HepG2 (cell line): ENCODE measurements around the gene SCMH1. TPM values are rescaled to one million over a fixed set of nuclear protein-coding genes. Genes with fewer than 3 reads are reported as not detected.
A peak's percentile ranks its signal among the peaks of the same experiment; 100 is the strongest.

ENCODE experiments used
- BCL6 ChIP-seq: IDR thresholded peaks from 2 replicates; pipeline ENCODE4 v1.6.1; 2016; ENCODE audit warnings: missing genetic modification reagents, missing compliant biosample characterization
- CREM ChIP-seq, 2 experiments: sonication (generic) in 1 of 2; formaldehyde crosslinking in 1 of 2; IDR thresholded peaks; 2 replicates each; pipeline versions ENCODE4 v1.4.0 to v1.6.1; 2016 to 2020; ENCODE audit warnings: antibody characterized with exemption in 1 of 2, mild to moderate bottlenecking in 1 of 2, missing genetic modification reagents in 1 of 2
- DPF2 ChIP-seq: sonication (generic); formaldehyde crosslinking; IDR thresholded peaks from 2 replicates; pipeline ENCODE4 v1.4.0; 2020; ENCODE audit warnings: mild to moderate bottlenecking, low read depth, missing genetic modification reagents, borderline replicate concordance
- EP300 ChIP-seq, 3 experiments: sonication (generic) in 1 of 3; formaldehyde crosslinking in 1 of 3; IDR thresholded peaks; 2 replicates each; pipeline versions ENCODE4 v1.5.1 to v1.6.1; 2011 to 2020; ENCODE audit warnings: low read depth in 2 of 3, low read length in 2 of 3, borderline replicate concordance in 1 of 3, improper control_type of control experiment in 1 of 3, mild to moderate bottlenecking in 1 of 3, missing genetic modification reagents in 1 of 3, moderate library complexity in 1 of 3
- SETDB1 ChIP-seq: sonication (generic); formaldehyde crosslinking; IDR thresholded peaks from 2 replicates; pipeline ENCODE4 v1.5.1; 2020; ENCODE audit warnings: missing genetic modification reagents, mild to moderate bottlenecking, borderline replicate concordance
- SP4 ChIP-seq: sonication (generic); formaldehyde crosslinking; IDR thresholded peaks from 2 replicates; pipeline ENCODE4 v1.8.1; 2023; ENCODE audit warnings: mild to moderate bottlenecking, missing genetic modification reagents
- SRF ChIP-seq: IDR thresholded peaks from 2 replicates; pipeline ENCODE4 v1.6.1; 2011; ENCODE audit warnings: mild to moderate bottlenecking, low read depth, low read length, moderate library complexity
- TEAD2 ChIP-seq: sonication (generic); formaldehyde crosslinking; IDR thresholded peaks from 2 replicates; pipeline ENCODE4 v1.9.0; 2021; ENCODE audit warnings: missing genetic modification reagents
- ZBTB1 ChIP-seq: sonication (generic); formaldehyde crosslinking; IDR thresholded peaks from 2 replicates; pipeline ENCODE4 v1.4.0; 2020; ENCODE audit warnings: missing genetic modification reagents, borderline replicate concordance
- ZBTB42 ChIP-seq: sonication (generic); formaldehyde crosslinking; IDR thresholded peaks from 2 replicates; pipeline ENCODE4 v1.5.0; 2020; ENCODE audit warnings: mild to moderate bottlenecking, missing genetic modification reagents
- ZNF232 ChIP-seq: sonication (generic); formaldehyde crosslinking; IDR thresholded peaks from 2 replicates; pipeline ENCODE4 v1.4.0; 2020; ENCODE audit warnings: missing genetic modification reagents, borderline replicate concordance
- ZNF274 ChIP-seq: sonication (generic); formaldehyde crosslinking; IDR thresholded peaks from 2 replicates; pipeline ENCODE4 v1.5.1; 2020; ENCODE audit warnings: mild to moderate bottlenecking, missing genetic modification reagents
- ZNF460 ChIP-seq: sonication (generic); formaldehyde crosslinking; IDR thresholded peaks from 2 replicates; pipeline ENCODE4 v1.5.1; 2020; ENCODE audit warnings: missing genetic modification reagents, mild to moderate bottlenecking, borderline replicate concordance
- ZSCAN20 ChIP-seq: sonication (generic); formaldehyde crosslinking; IDR thresholded peaks from 2 replicates; pipeline ENCODE4 v1.4.0; 2020; ENCODE audit warnings: missing genetic modification reagents, mild to moderate bottlenecking, borderline replicate concordance
- polyA plus RNA-seq, 8 experiments: library from polyadenylated mRNA; depleted of rRNA in 3 of 8; stranded (reverse) in 7 of 8; unstranded in 1 of 8; fragments of >200 nt; fragmentation: Illumina TruSeq in 4 of 8; extraction: Trizol in 4 of 8; gene quantifications; 2 replicates each; pipeline versions ENCODE4 v1.2.1 to v1.2.3, GENCODE V29; 2011 to 2016; ENCODE audit warnings: low read depth in 4 of 8, missing spikeins in 1 of 8, mixed read lengths in 1 of 8; ENCODE audit not compliant: insufficient read depth in 1 of 8
- total RNA-seq, 5 experiments: library from RNA; depleted of rRNA; stranded (reverse); fragments of >200 nt; fragmentation: Illumina TruSeq; extraction: Trizol; gene quantifications; 2 replicates each; pipeline ENCODE4 v1.2.3, GENCODE V29; 2016; ENCODE audit warnings: low read depth in 1 of 5
- TF ChIP-seq, protein P1 (sequence below): sonication (generic); formaldehyde crosslinking; IDR thresholded peaks from 2 replicates; pipeline ENCODE4 v1.4.0; 2020; ENCODE audit warnings: missing genetic modification reagents, borderline replicate concordance
- TF ChIP-seq, protein P2 (sequence below): sonication (generic); formaldehyde crosslinking; IDR thresholded peaks from 2 replicates; pipeline ENCODE4 v1.8.1; 2023; ENCODE audit warnings: mild to moderate bottlenecking, moderate library complexity, missing genetic modification reagents
- TF ChIP-seq, protein P3 (sequence below): sonication (generic); formaldehyde crosslinking; IDR thresholded peaks from 2 replicates; pipeline ENCODE4 v1.4.0; 2020; ENCODE audit warnings: missing genetic modification reagents, borderline replicate concordance
- TF ChIP-seq, protein P4 (sequence below): IDR thresholded peaks from 2 replicates; pipeline ENCODE4 v1.6.1; 2016
- TF ChIP-seq, protein P5 (sequence below): sonication (generic); formaldehyde crosslinking; IDR thresholded peaks from 2 replicates; pipeline ENCODE4 v1.5.1; 2020; ENCODE audit warnings: missing genetic modification reagents, mild to moderate bottlenecking, borderline replicate concordance

The SCMH1 gene
- total and polyA plus RNA-seq, 2 of the 13 experiments (the other 11 are each of a cell fraction or from before 2014, with no cell fraction given): 41.8 to 52.6 TPM

DNA sequence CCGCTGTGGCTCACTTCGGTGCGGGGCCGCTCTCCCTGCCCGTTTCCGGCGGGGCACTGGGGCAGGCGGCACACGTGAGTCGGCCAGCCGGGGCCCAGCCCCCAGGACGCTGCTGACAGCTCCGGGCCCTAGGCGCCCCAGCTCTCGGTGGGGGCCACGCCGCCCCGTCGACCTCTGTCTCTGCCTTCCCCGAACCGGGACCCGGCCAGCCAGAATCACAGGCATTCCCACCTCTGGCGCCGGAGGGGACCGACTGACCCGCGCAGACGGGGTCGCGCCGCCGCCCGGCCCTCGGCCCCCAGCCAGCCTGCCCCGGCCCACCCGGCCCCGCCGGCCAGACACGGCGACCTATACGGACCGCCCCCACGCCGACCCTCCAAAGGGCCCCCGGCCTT, 755 bp downstream of the SCMH1 start (continued):
- TF ChIP-seq, protein P1, sequence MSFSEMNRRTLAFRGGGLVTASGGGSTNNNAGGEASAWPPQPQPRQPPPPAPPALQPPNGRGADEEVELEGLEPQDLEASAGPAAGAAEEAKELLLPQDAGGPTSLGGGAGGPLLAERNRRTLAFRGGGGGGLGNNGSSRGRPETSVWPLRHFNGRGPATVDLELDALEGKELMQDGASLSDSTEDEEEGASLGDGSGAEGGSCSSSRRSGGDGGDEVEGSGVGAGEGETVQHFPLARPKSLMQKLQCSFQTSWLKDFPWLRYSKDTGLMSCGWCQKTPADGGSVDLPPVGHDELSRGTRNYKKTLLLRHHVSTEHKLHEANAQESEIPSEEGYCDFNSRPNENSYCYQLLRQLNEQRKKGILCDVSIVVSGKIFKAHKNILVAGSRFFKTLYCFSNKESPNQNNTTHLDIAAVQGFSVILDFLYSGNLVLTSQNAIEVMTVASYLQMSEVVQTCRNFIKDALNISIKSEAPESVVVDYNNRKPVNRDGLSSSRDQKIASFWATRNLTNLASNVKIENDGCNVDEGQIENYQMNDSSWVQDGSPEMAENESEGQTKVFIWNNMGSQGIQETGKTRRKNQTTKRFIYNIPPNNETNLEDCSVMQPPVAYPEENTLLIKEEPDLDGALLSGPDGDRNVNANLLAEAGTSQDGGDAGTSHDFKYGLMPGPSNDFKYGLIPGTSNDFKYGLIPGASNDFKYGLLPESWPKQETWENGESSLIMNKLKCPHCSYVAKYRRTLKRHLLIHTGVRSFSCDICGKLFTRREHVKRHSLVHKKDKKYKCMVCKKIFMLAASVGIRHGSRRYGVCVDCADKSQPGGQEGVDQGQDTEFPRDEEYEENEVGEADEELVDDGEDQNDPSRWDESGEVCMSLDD (CRISPR knock-in tag): 0 out of 2 replicates have a peak, but pooled peaks have one; percentile 22
- TF ChIP-seq ZBTB1 (CRISPR knock-in tag) (no peak), TEAD2 (CRISPR knock-in tag) (no peak), ZNF232 (no peak), SP4 (no peak), ZSCAN20 (CRISPR knock-in tag) (peak; percentile 72; the same call in 1 of the 2 replicates), CREM (IDR thresholded peaks at IDR 0.05) (no peak), CREM (CRISPR knock-in tag; IDR thresholded peaks at IDR 0.05) (no peak), DPF2 (CRISPR knock-in tag) (no peak), ZNF460 (CRISPR knock-in tag) (no peak), SRF (no peak), SETDB1 (CRISPR knock-in tag) (no peak), ZBTB42 (CRISPR knock-in tag) (no peak), BCL6 (CRISPR knock-in tag) (no peak), ZNF274 (CRISPR knock-in tag) (no peak; the same call in 1 of the 2 replicates), EP300 (IDR thresholded peaks at IDR 0.05; ENCODE audit: low read depth in 2 of 2, low read length in 2 of 2) (no peak), EP300 (CRISPR knock-in tag; IDR thresholded peaks at IDR 0.05; ENCODE audit: borderline replicate concordance) (no peak)
- TF ChIP-seq, protein P2, sequence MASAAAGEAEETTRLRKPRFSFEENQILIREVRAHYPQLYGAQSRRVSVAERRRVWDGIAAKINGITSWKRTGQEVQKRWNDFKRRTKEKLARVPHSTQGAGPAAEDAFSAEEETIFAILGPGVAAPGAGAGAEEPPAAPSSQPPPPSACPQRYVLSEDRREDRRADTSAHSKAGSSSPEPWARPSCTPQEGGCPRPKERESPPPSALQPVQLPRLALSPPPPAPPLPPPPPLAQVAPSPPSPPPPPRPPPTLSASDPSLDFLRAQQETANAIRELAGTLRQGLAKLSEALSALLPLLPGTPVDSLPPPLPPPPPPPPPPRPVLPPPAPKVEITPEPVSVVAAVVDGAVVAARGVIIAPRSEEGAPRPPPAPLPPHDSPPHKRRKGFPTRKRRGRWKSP: 0 out of 2 replicates have a peak, but pooled peaks have one; percentile 41
- TF ChIP-seq, protein P3, sequence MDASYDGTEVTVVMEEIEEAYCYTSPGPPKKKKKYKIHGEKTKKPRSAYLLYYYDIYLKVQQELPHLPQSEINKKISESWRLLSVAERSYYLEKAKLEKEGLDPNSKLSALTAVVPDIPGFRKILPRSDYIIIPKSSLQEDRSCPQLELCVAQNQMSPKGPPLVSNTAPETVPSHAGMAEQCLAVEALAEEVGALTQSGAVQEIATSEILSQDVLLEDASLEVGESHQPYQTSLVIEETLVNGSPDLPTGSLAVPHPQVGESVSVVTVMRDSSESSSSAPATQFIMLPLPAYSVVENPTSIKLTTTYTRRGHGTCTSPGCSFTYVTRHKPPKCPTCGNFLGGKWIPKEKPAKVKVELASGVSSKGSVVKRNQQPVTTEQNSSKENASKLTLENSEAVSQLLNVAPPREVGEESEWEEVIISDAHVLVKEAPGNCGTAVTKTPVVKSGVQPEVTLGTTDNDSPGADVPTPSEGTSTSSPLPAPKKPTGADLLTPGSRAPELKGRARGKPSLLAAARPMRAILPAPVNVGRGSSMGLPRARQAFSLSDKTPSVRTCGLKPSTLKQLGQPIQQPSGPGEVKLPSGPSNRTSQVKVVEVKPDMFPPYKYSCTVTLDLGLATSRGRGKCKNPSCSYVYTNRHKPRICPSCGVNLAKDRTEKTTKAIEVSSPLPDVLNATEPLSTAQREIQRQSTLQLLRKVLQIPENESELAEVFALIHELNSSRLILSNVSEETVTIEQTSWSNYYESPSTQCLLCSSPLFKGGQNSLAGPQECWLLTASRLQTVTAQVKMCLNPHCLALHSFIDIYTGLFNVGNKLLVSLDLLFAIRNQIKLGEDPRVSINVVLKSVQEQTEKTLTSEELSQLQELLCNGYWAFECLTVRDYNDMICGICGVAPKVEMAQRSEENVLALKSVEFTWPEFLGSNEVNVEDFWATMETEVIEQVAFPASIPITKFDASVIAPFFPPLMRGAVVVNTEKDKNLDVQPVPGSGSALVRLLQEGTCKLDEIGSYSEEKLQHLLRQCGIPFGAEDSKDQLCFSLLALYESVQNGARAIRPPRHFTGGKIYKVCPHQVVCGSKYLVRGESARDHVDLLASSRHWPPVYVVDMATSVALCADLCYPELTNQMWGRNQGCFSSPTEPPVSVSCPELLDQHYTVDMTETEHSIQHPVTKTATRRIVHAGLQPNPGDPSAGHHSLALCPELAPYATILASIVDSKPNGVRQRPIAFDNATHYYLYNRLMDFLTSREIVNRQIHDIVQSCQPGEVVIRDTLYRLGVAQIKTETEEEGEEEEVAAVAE: no peak
- TF ChIP-seq, protein P4, sequence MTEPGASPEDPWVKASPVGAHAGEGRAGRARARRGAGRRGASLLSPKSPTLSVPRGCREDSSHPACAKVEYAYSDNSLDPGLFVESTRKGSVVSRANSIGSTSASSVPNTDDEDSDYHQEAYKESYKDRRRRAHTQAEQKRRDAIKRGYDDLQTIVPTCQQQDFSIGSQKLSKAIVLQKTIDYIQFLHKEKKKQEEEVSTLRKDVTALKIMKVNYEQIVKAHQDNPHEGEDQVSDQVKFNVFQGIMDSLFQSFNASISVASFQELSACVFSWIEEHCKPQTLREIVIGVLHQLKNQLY (CRISPR knock-in tag): no peak
- TF ChIP-seq, protein P5, sequence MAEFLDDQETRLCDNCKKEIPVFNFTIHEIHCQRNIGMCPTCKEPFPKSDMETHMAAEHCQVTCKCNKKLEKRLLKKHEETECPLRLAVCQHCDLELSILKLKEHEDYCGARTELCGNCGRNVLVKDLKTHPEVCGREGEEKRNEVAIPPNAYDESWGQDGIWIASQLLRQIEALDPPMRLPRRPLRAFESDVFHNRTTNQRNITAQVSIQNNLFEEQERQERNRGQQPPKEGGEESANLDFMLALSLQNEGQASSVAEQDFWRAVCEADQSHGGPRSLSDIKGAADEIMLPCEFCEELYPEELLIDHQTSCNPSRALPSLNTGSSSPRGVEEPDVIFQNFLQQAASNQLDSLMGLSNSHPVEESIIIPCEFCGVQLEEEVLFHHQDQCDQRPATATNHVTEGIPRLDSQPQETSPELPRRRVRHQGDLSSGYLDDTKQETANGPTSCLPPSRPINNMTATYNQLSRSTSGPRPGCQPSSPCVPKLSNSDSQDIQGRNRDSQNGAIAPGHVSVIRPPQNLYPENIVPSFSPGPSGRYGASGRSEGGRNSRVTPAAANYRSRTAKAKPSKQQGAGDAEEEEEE (CRISPR knock-in tag): no peak
